Large intestine (tissue), 3 donors: ENCODE measurements around the gene CLOCK. TPM values are rescaled to one million over a fixed set of nuclear protein-coding genes. Genes with fewer than 3 reads are reported as not detected.

ENCODE experiments used
- DNase-seq, 2 donors: peaks; one replicate each; pipeline versions ENCODE4 v3.0.0 to v3.0.0-alpha.2; 2013
- H3K27ac ChIP-seq: one replicate; pipeline ENCODE4 v1.5.1; 2013; ENCODE audit warnings: low read length
- H3K27me3 ChIP-seq: 2 replicates; pipeline ENCODE4 v1.6.1; 2013; ENCODE audit warnings: low read length; ENCODE audit not compliant: control insufficient read depth, insufficient read depth
- H3K36me3 ChIP-seq: 2 replicates; pipeline ENCODE4 v1.6.1; 2013; ENCODE audit warnings: low read length; ENCODE audit not compliant: control insufficient read depth, insufficient read depth
- H3K4me1 ChIP-seq: one replicate; pipeline ENCODE4 v1.6.1; 2013; ENCODE audit warnings: low read length; ENCODE audit not compliant: control insufficient read depth, insufficient read depth
- H3K4me3 ChIP-seq: one replicate; pipeline ENCODE4 v1.5.1; 2013; ENCODE audit warnings: low read length
- H3K9me3 ChIP-seq: one replicate; pipeline ENCODE4 v1.6.1; 2013; ENCODE audit warnings: mild to moderate bottlenecking, low read depth, low read length, moderate library complexity; ENCODE audit not compliant: control insufficient read depth
- WGBS: methylation state at CpG from one replicate; pipeline ENCODE4 v1.1.5; 2013; ENCODE audit warnings: low lambda C conversion rate; ENCODE audit not compliant: insufficient coverage; 5-methylcytosine and 5-hydroxymethylcytosine counted together
- polyA plus RNA-seq: library from polyadenylated mRNA; unstranded; fragments of 120-200 nt; gene quantifications from one replicate; pipeline ENCODE4 v1.2.1, GENCODE V29; 2013

Gene CLOCK
- polyA plus RNA-seq, 1 donor = 16.5 TPM

DNA sequence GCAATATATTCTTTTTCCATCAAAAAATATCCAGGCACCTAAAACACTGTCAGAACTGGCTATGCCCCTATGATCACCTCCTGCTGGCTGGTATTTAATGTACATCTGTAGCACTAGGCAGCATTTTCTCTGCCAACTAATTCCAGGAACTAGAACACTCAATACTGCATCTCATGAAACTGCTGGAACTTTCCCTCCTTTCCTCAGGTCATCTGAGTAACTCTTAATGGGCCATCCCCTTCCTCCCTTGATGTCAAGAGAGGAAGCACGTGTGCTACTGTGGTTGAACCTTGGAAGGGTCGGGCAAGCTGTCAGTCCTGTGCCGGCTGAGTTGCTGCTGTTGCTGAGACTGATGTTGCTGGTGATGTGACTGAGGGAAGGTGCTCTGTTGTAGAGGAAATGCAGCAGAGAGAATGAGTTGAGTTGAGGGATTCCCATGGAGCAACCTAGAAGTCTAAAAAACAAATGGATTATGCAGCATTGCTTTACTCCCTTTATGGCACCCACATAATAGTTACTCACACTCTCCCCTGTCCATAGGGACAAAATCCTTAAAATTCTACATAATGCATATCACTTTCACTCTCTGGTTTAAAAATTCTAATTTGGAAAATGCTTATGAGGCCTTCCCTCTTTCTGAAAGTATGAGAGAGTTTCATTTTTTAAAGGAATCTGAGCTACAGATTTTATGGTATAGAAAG lies 111.4 kb downstream of the CLOCK start:
- no CpG with 5 or more reads among the region's 3 CpGs for WGBS
- Histone ChIP-seq H3K4me1 (peaks cover 12% of the 10 kb centered on the region), H3K27me3 (no peaks in the 10 kb centered on the region), H3K27ac (peak overlapping the region; percentile 9), H3K36me3 (peaks cover 36% of the 10 kb centered on the region), H3K9me3 (no peaks in the 10 kb centered on the region), H3K4me3 (no peak overlapping the region)
- peak; percentile 25 to 38 for DNase-seq

DNA sequence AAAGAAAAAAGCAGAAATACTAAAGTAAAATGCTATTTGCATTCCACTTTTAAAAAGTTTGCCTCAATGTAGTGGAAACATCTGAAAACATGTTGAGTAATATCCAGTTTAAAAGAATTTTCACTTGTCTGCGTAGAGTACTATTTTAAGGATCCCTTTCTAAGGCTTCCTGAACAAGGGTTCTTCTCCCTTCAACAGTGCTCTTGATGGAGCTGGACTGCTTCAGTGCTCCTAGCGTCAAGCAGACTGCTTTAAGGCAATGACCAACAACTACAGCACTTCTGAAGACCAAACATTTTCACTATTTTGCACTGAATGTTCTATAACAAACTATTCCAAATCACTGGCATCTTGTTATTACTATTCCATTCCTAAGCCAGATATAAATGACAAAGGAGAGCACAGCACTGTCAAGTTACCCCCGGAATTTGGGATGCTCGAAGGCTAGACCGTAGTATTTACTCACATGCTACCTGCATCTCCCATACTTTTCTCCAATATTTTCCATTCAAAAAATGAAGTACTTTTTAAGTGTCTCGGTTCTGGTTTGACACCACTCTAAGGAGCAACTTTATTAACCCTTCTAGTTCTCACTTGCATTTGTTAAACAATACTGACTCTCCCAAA lies 114.9 kb downstream of the CLOCK start:
- H3K9me3 ChIP-seq = no peaks in the 10 kb centered on the region
- WGBS = 40% methylated on average over 2 of the region's 6 CpGs
- no peaks in the 10 kb centered on the region for H3K27me3 ChIP-seq
- no peaks in the 10 kb centered on the region for H3K4me1 ChIP-seq
- no peak overlapping the region for H3K27ac ChIP-seq
- no peak overlapping the region for H3K4me3 ChIP-seq
- no peak for DNase-seq
- peaks cover 50% of the 10 kb centered on the region for H3K36me3 ChIP-seq

DNA sequence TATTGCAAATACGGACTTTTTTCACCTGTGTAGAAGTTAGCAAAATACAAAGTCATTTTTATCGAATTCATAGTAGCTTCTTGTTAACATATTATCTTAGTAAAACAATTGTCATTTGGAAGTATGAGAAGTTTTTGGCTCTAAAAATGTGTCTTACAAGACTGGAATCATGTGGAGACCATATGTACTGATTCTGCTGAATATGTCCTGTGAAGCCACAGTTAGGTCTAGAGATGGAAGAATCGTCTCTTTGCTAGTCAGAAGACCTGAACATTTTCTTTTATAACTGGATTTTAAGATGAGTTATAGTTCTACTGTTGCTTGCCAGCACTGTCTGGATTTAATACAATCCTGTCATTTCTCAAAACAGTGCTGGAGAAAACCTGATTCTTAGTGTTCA lies 121.9 kb downstream of the CLOCK start:
- H3K4me1 ChIP-seq = peaks cover 2% of the 10 kb centered on the region
- 100% methylated on average over 1 of the region's 3 CpGs for WGBS
- no peaks in the 10 kb centered on the region for H3K27me3 ChIP-seq
- H3K4me3 ChIP-seq = no peak overlapping the region
- peaks cover 51% of the 10 kb centered on the region for H3K36me3 ChIP-seq
- no peak for DNase-seq
- H3K9me3 ChIP-seq = no peaks in the 10 kb centered on the region
- H3K27ac ChIP-seq = no peak overlapping the region

DNA sequence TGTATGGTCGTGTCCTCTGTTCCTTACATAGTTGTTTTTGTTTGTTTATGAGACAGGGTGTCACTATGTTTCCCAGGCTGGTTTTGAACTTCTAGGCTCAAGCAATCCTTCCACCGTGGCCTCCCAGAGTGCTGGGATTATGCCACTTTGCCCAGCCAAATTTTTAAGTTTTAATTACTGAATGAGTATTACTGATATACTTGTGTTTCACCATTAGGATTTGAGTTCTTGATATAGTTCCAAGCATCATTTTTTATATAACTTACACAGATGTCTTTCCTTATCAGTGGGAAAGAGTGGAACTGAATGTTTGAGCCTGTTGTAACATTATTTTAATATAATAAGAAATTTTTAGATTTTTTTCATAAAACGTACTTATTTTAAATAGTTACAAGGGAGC lies 130.5 kb downstream of the CLOCK start:
- no peak overlapping the region for H3K27ac ChIP-seq
- no peaks in the 10 kb centered on the region for H3K4me1 ChIP-seq
- WGBS = no CpG with 5 or more reads among the region's 3 CpGs
- H3K27me3 ChIP-seq = no peaks in the 10 kb centered on the region
- no peak overlapping the region for H3K4me3 ChIP-seq
- peaks cover 37% of the 10 kb centered on the region for H3K36me3 ChIP-seq
- H3K9me3 ChIP-seq = no peaks in the 10 kb centered on the region
- DNase-seq = no peak

DNA sequence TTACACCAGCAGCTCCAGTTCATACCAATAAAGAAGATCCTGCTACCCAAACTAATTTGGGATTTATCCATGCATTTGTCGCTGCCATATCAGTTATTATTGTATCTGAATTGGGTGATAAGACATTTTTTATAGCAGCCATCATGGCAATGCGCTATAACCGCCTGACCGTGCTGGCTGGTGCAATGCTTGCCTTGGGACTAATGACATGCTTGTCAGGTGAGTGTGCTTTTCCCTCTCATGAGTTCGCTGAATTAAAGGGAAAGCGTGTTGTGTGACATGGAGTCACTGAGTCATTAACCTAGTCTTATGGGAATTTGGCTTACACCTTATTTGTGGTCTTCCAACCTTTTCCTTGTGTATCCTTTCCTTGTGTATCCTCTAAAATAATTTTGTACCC lies 135.1 kb downstream of the CLOCK start:
- 95% methylated on average over 3 of the region's 6 CpGs for WGBS
- Histone ChIP-seq H3K27me3 (no peaks in the 10 kb centered on the region), H3K4me1 (no peaks in the 10 kb centered on the region), H3K36me3 (peaks cover 15% of the 10 kb centered on the region), H3K27ac (no peak overlapping the region), H3K4me3 (no peak overlapping the region), H3K9me3 (no peaks in the 10 kb centered on the region)
- DNase-seq = no peak

DNA sequence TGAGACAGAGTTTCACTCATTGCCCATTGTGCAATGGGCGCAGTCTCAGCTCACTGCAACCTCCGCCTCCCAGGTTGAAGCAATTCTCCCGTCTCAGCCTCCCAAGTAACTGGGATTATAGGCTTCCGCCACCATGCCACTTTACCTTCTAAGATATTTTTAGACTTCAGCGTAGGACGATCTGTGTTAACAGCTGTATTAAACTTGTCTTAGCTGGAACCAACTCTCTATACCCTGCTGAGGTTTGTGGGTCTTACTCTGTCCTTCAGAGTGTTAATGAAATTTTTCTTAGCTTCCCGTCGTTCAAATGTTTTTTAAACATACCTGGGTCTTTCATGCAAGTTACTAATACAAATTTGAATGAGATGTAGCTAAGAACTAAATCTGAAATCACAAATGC lies 136.3 kb downstream of the CLOCK start:
- DNase-seq = no peak
- H3K4me1 ChIP-seq = no peaks in the 10 kb centered on the region
- peaks cover 23% of the 10 kb centered on the region for H3K36me3 ChIP-seq
- WGBS = no CpG with 5 or more reads among the region's 8 CpGs
- no peak overlapping the region for H3K27ac ChIP-seq
- no peaks in the 10 kb centered on the region for H3K27me3 ChIP-seq
- H3K9me3 ChIP-seq = no peaks in the 10 kb centered on the region
- no peak overlapping the region for H3K4me3 ChIP-seq

DNA sequence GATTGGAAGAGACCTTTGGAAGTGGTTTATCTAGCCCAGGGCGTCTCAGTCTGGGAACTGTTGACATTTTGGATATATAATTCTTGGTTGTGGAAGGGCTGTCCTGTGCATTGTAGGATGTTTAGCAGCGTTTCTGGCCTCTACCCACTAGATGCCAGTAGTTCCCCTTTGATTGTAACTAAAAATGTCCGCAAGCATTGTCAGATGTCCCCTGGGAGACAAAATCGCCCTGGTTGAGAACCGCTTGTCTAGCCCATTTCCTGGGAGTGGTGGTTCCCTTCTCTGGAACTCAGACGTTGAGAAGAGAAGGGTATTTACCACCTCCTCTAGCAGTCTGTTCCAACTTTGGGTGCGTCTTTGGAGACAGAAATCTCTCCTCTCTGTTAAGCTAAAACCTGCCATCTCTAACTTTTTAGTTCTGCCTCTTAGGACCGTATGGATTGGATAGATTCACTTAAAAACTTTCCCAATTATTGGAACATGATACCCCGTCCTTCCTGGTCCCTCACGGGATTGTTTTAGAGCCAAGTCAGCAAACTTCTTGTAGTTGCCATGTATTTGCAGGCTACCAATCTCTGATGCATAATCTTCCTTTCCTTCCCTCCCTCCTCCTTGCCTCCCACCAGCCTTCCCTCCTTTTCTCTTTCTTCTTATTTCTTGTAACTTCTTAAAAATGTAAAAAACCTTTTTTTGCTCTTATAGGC lies 137.1 kb downstream of the CLOCK start:
- Histone ChIP-seq H3K27me3 (no peaks in the 10 kb centered on the region), H3K36me3 (peaks cover 21% of the 10 kb centered on the region), H3K9me3 (no peaks in the 10 kb centered on the region), H3K4me1 (no peaks in the 10 kb centered on the region), H3K27ac (no peak overlapping the region), H3K4me3 (no peak overlapping the region)
- 87% methylated on average over 3 of the region's 10 CpGs for WGBS
- DNase-seq = no peak

DNA sequence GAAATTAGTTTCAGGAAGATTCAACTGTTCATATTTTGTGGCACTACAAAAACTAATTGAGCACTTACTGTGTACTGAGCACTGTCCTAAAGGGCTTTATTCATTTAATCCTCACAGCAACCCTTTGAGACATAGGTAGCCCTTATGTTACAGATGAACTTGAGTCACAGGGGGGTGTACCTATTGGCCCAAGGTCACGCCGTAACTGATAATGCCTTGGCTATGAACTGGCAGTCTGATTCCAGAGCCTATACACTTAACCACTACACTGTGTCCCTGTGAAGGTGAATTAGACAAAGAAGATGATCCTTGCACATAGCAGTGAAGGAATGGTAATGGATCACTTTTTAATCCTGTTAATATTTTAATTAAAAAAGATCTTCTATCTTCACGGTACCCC lies 138.9 kb downstream of the CLOCK start:
- H3K27ac ChIP-seq = no peak overlapping the region
- H3K36me3 ChIP-seq = peaks cover 27% of the 10 kb centered on the region
- no peaks in the 10 kb centered on the region for H3K27me3 ChIP-seq
- no peak overlapping the region for H3K4me3 ChIP-seq
- no peaks in the 10 kb centered on the region for H3K4me1 ChIP-seq
- no peak for DNase-seq
- H3K9me3 ChIP-seq = no peaks in the 10 kb centered on the region
- 100% methylated on average over 1 of the region's 3 CpGs for WGBS

DNA sequence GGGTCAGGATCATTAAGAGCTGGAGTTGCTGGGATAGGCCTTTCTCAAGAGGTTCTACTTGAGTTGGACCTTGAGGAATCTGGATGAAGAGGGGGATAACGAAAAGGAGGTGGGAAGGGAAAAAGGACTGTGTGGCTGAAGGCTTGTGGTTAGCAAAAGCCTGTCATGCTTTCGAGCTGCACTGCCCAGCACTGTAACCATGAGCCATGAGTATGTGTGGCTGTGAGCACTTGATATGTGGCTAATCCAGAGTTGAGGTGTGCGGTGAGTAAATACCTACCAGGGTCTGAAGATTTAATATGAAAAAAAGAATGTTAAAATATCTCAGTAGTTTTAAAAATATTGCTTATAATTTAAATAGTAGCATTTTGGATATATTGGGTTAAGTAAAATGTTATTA lies 139.6 kb downstream of the CLOCK start:
- Histone ChIP-seq H3K4me1 (no peaks in the 10 kb centered on the region), H3K36me3 (peaks cover 27% of the 10 kb centered on the region), H3K4me3 (no peak overlapping the region), H3K27me3 (no peaks in the 10 kb centered on the region), H3K9me3 (no peaks in the 10 kb centered on the region), H3K27ac (no peak overlapping the region)
- WGBS = no CpG with 5 or more reads among the region's 3 CpGs
- DNase-seq = no peak

DNA sequence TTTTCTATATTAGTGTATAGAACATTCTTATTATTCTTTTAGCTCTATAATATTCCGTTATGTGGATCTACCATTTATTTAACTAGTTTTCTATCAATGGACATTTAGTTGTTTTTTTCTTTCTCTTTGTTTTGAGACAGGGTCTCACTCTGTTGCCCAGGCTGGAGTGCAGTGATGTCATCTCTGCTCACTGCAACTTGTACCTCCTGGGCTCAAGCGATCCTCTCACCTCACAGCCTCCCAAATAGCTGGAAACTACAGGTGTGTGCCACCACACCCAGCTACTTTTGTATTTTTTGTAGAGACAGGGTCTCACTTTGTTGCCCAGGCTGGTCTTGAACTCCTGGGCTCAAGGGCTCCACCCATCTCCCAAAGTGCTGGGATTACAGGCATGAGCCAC lies 140.2 kb downstream of the CLOCK start:
- H3K27ac ChIP-seq = no peak overlapping the region
- H3K27me3 ChIP-seq = no peaks in the 10 kb centered on the region
- no peak overlapping the region for H3K4me3 ChIP-seq
- no peak for DNase-seq
- H3K4me1 ChIP-seq = no peaks in the 10 kb centered on the region
- 100% methylated on average over 1 of the region's 2 CpGs for WGBS
- H3K36me3 ChIP-seq = peaks cover 25% of the 10 kb centered on the region
- no peaks in the 10 kb centered on the region for H3K9me3 ChIP-seq
